Measurements from ENCODE around the gene CALM1.

The CALM1 gene

DNA sequence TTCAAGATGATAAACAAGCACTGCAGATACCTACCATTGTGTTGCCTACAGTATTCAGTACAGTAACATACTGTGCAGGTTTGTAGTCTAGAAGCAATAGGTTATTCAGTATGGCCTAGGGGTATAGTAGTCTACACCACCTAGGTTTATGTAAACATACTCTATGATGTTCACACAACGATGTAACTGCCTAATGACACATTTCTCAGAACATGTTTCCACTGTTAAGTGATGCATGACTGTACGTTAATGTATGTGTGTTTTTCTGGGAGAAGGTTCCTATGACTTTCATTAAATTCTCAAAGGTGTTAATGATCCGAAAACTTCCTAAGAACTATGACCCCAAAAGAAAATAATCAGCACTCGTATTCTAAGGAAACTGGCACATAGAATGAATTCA lies 20.9 kb upstream of the CALM1 start:
- no peak overlapping the region for H3K4me3 ChIP-seq (ENCODE audit: low read depth, low read length)
- no peak for TF ChIP-seq CTCF (IDR thresholded peaks at IDR 0.05; ENCODE audit: control insufficient read depth, extremely low read depth, insufficient read depth)
- no peak for DNase-seq (ENCODE audit: low read depth)

DNA sequence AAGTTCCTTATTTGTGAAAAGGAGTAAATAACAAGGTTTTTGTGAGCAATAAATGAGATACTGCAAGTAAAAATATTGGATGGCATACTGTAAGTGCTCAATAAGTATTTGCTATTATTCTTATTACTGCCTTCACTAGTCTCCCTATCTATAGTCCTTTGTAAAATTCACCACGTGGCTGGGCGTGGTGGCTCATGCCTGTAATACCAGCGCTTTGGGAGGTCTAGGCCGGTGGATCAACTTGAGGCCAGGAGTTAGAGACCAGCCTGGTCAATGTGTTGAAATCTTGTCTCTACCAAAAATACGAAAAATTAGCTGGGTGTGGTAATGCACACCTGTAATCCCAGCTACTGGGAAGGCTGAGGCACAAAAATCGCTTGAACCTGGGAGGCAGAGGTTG lies 18.6 kb upstream of the CALM1 start:
- no peak overlapping the region for H3K4me3 ChIP-seq (ENCODE audit: low read depth, low read length)
- no peak for DNase-seq (ENCODE audit: low read depth)
- no peak for TF ChIP-seq CTCF (IDR thresholded peaks at IDR 0.05; ENCODE audit: control insufficient read depth, extremely low read depth, insufficient read depth)

GRCh38 chr14:90379106-90379505 lies 17.7 kb upstream of the CALM1 start:
- DNase-seq (ENCODE audit: low read depth), result no peak
- H3K4me3 ChIP-seq (ENCODE audit: low read depth, low read length), result no peak overlapping the region
- no peak for TF ChIP-seq CTCF (IDR thresholded peaks at IDR 0.05; ENCODE audit: control insufficient read depth, extremely low read depth, insufficient read depth)

DNA sequence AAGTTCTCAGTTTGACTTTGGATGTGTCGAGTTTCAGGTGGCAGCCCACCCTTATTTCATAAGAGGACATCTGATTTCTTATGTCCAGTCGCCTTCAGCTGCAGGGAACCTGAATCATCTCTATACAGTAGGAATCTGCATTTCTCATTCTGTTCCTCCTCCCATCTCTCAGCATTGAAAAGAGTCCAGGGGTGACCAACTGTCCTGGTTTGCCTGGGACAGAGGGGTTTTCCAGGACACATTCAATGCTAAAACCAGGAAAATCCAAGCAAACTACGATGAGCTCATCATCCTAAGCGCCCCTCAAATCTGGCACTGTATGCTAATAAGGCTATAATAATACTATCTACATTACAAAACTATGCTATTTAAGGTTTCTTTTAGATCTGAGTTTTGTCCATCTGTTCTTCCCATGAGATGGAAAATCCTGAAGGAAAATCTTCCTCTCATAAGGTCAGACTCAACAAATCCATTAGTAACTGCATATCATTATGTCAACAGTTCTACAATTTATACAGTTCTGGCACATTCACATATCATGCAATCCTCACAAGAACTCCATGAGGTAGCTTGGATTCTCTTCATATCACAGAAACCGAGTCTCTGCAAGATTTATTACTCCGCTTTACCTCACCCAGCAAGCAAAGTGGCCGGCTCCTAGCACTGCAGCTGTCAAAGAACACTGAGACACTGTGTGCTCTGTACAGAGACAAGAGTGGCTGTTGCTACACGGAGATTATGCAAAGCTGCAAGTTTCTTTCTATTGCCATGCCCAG lies 15.6 kb upstream of the CALM1 start:
- peak overlapping the region; percentile 68 for H3K4me3 ChIP-seq (ENCODE audit: low read depth, low read length)
- TF ChIP-seq CTCF (IDR thresholded peaks at IDR 0.05; ENCODE audit: control insufficient read depth, extremely low read depth, insufficient read depth), result no peak

GRCh38 chr14:90381999-90382451 lies 14.8 kb upstream of the CALM1 start:
- DNase-seq (ENCODE audit: low read depth), result no peak
- TF ChIP-seq CTCF (IDR thresholded peaks at IDR 0.05; ENCODE audit: control insufficient read depth, extremely low read depth, insufficient read depth), result no peak
- H3K4me3 ChIP-seq (ENCODE audit: low read depth, low read length), result peak overlapping the region; percentile 68

More for the DNA sequence above, 15.6 kb upstream of the CALM1 start:
- no peak for DNase-seq (ENCODE audit: low read depth)

GRCh38 chr14:90382491-90383125 lies 14.2 kb upstream of the CALM1 start:
- no peak for TF ChIP-seq CTCF (IDR thresholded peaks at IDR 0.05; ENCODE audit: control insufficient read depth, extremely low read depth, insufficient read depth)
- H3K4me3 ChIP-seq (ENCODE audit: low read depth, low read length), result peak overlapping the region; percentile 68
- DNase-seq (ENCODE audit: low read depth), result no peak
